Measurements from ENCODE around the gene C20orf204. TPM values are rescaled to one million over a fixed set of nuclear protein-coding genes. Genes with fewer than 3 reads are reported as not detected.

The C20orf204 gene
- total and polyA plus RNA-seq, 2 of the 8 experiments (the other 6 are each of a cell fraction or from before 2014, with no cell fraction given), result 0.39 to 0.52 TPM

- WGBS, 2 experiments (ENCODE audit: extremely low coverage in 1 of 2, insufficient coverage in 1 of 2, insufficient read length in 1 of 2, insufficient replicate concordance in 2 of 2, low coverage in 1 of 2, low lambda C conversion rate in 2 of 2, missing lambda C conversion rate in 1 of 2), result 85% methylated on average over 2 of the region's 3 CpGs; no CpG with 5 or more reads in 1 of the 2 experiments
- Histone ChIP-seq H4K20me1 (replicated peaks in 1 of 2; ENCODE audit: control insufficient read depth in 1 of 2, insufficient read depth in 2 of 2, low read length in 2 of 2) (peaks cover 0 to 3% of the 10 kb centered on the region in 2 experiments), H3K4ac (replicated peaks; ENCODE audit: insufficient read length, low read depth, low read length) (no peak overlapping the region), H2BK15ac (ENCODE audit: low read length) (no peak overlapping the region), H3K4me1 (replicated peaks in 1 of 4; ENCODE audit: control insufficient read depth in 3 of 4, insufficient read depth in 4 of 4, low read length in 3 of 4) (peaks cover 0 to 23% (median 16%) of the 10 kb centered on the region in 4 experiments; a peak in 6 of 7 replicates), H3K36me3 (ENCODE audit: control insufficient read depth in 2 of 4, insufficient read depth in 4 of 4, low read length in 3 of 4) (peaks cover 1 to 6% (median 4%) of the 10 kb centered on the region in 4 experiments; a peak in 5 of 8 replicates), H3K79me2 (ENCODE audit: control insufficient read depth in 1 of 2, insufficient read depth in 2 of 2, low read length in 2 of 2) (no peaks in the 10 kb centered on the region), H2BK120ac (replicated peaks; ENCODE audit: low read depth, low read length) (no peak overlapping the region), H3K23me2 (ENCODE audit: low read depth, low read length) (peaks cover 3% of the 10 kb centered on the region; the same call in 1 of the 2 replicates), H3K4me2 (ENCODE audit: insufficient read depth in 1 of 2, low read depth in 2 of 2, low read length in 2 of 2) (peak overlapping the region in 1 of 2 experiments; percentile 8; a peak in 2 of 4 replicates), H2BK20ac (ENCODE audit: low read length) (no peak overlapping the region), H3K14ac (ENCODE audit: insufficient read length) (no peak overlapping the region), H2BK5ac (ENCODE audit: low read depth, low read length) (no peak overlapping the region), H3K79me1 (ENCODE audit: low read depth, low read length) (no peaks in the 10 kb centered on the region; the same call in 1 of the 2 replicates), H4K5ac (ENCODE audit: insufficient read length, low read depth, low read length) (no peak overlapping the region), H2BK12ac (ENCODE audit: low read depth, low read length) (peak overlapping the region; percentile 50; the same call in 1 of the 2 replicates), H4K91ac (replicated peaks; ENCODE audit: insufficient read length, low read length) (no peak overlapping the region), H3K23ac (ENCODE audit: insufficient read length) (no peak overlapping the region), H3K9me3 (ENCODE audit: insufficient read depth in 2 of 2, low read depth in 1 of 2, low read length in 1 of 2) (no peaks in the 10 kb centered on the region), H4K8ac (ENCODE audit: extremely low read depth, insufficient read depth, low read length) (no peak overlapping the region), H3K27ac (ENCODE audit: low read depth, low read length) (no peak overlapping the region), H2AK5ac (ENCODE audit: low read depth, low read length) (no peak overlapping the region), H3K4me3 (ENCODE audit: extremely low read depth in 1 of 4, insufficient read depth in 2 of 4, low read depth in 3 of 4, low read length in 4 of 4) (peak overlapping the region in 1 of 4 experiments; percentile 73; a peak in 1 of 8 replicates), H2AFZ (ENCODE audit: low read length) (no peak overlapping the region), H3K56ac (replicated peaks; ENCODE audit: insufficient read length, low read depth, low read length) (no peak overlapping the region), H3K18ac (ENCODE audit: extremely low read depth, low read length) (no peak overlapping the region), H3K27me3 (replicated peaks in 1 of 4; ENCODE audit: control insufficient read depth in 3 of 4, extremely low read depth in 1 of 4, insufficient read depth in 3 of 4, low read length in 3 of 4) (peaks cover 16 to 47% (median 39%) of the 10 kb centered on the region in 4 experiments), H3K9ac (replicated peaks in 1 of 4; ENCODE audit: extremely low read depth in 1 of 4, low read depth in 3 of 4, low read length in 3 of 4) (no peak overlapping the region)
- POLR2A ChIA-PET (ENCODE audit: partially characterized antibody), result interaction anchor here (1.3 to 1.9 kb wide), 4 partner anchors 16 to 37 kb away, joined by 3 to 8 read pairs (median 4); no protein-coding TSS in a partner anchor
- FAIRE-seq (no peak), DNase-seq (ENCODE audit: low read depth in 1 of 2, low spot score in 2 of 2) (no peak)
- CTCF ChIA-PET (ENCODE audit: partially characterized antibody), result interaction anchor here (1.0 to 7.3 kb wide), 12 partner anchors 10 to 106 kb away, joined by 3 to 73 read pairs (median 6); partner anchors contain the start of genes LKAAEAR1, PRPF6, SOX18 and TCEA2
- TF ChIP-seq EP300 (IDR thresholded peaks at IDR 0.05; ENCODE audit: borderline replicate concordance in 1 of 2, low read depth in 2 of 2, low read length in 2 of 2) (no peak), TAF7 (optimal IDR thresholded peaks at IDR 0.05; ENCODE audit: borderline replicate concordance, low read depth, low read length) (no peak), RFX5 (IDR thresholded peaks at IDR 0.05; ENCODE audit: borderline replicate concordance, low read depth, low read length) (no peak), JUND (IDR thresholded peaks at IDR 0.05; ENCODE audit: low read length) (no peak), ASH2L (IDR thresholded peaks at IDR 0.05; ENCODE audit: low read length) (no peak), CTBP2 (IDR thresholded peaks at IDR 0.05; ENCODE audit: borderline replicate concordance, insufficient read depth, insufficient read length, low read length) (no peak), SIN3A (conservative IDR thresholded peaks at IDR 0.05 in 1 of 2, IDR thresholded peaks at IDR 0.05 in 1 of 2; ENCODE audit: low read depth in 1 of 2, low read length in 2 of 2) (no peak), ATF3 (IDR thresholded peaks at IDR 0.05; ENCODE audit: insufficient read depth, low read depth, low read length) (no peak), CREB1 (IDR thresholded peaks at IDR 0.05) (no peak), BRCA1 (IDR thresholded peaks at IDR 0.05; ENCODE audit: low read depth, low read length) (no peak), SP2 (IDR thresholded peaks at IDR 0.05; ENCODE audit: low read length) (no peak), SRF (IDR thresholded peaks at IDR 0.05; ENCODE audit: low read depth, low read length) (no peak)
- TF ChIP-seq, protein P1, sequence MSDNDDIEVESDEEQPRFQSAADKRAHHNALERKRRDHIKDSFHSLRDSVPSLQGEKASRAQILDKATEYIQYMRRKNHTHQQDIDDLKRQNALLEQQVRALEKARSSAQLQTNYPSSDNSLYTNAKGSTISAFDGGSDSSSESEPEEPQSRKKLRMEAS (IDR thresholded peaks at IDR 0.05), result no peak
Observed at GRCh38 chr20:64037199-64037497, 1.2 kb downstream of the C20orf204 start.
